Measurements from ENCODE around the gene MAP3K5.

MAP3K5 gene

GRCh38 chr6:136613477-136613876 is 178.8 kb downstream of the MAP3K5 start:
- no peaks in the 10 kb centered on the region for H3K9me3 ChIP-seq (ENCODE audit: control insufficient read depth, insufficient read depth, low read length)

DNA sequence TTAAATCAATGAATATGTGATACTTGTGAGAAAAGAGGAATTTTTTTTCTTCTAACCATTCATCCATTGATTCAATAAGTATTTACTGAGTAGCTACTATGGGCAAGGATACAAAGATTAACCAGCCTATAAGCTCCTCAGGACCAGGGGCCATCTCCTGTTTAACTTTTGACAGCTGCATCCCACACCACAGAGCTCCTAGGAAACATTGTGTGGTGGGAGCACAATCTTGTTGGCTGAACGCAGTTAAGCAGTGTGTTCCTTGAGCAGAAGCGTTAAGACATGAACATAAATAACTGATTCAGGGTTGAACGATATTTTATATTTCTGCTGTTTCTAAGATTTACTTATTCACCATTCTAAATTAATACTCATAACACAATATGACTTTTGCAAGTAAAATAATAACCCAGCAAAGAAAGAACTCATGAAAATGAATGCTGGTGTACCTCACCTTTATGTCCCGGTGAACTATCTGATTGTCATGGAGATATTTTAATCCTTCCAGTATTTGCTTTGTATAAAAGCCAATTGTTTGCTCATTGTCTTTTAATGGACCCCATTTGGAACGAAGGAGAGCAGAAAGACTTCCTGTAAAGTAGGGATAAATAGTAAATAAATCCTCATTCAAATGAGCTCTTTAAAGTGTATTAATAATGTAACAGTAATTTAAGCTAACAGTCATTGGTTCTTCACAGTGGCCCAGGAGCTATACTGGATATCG is 179.4 kb downstream of the MAP3K5 start:
- H3K9me3 ChIP-seq (ENCODE audit: control insufficient read depth, insufficient read depth, low read length) = no peaks in the 10 kb centered on the region
- peaks cover 43% of the 10 kb centered on the region for H3K4me1 ChIP-seq (ENCODE audit: insufficient read depth, low read length)
- no peak overlapping the region for H3K9ac ChIP-seq (ENCODE audit: low read depth, low read length)
- no peaks in the 10 kb centered on the region for H3K36me3 ChIP-seq (ENCODE audit: insufficient read depth, low read length)

More at GRCh38 chr6:136613477-136613876, 178.8 kb downstream of the MAP3K5 start:
- H3K36me3 ChIP-seq (ENCODE audit: insufficient read depth, low read length) = no peaks in the 10 kb centered on the region
- no peak overlapping the region for H3K9ac ChIP-seq (ENCODE audit: low read depth, low read length)
- H3K4me1 ChIP-seq (ENCODE audit: insufficient read depth, low read length) = peaks cover 41% of the 10 kb centered on the region

DNA sequence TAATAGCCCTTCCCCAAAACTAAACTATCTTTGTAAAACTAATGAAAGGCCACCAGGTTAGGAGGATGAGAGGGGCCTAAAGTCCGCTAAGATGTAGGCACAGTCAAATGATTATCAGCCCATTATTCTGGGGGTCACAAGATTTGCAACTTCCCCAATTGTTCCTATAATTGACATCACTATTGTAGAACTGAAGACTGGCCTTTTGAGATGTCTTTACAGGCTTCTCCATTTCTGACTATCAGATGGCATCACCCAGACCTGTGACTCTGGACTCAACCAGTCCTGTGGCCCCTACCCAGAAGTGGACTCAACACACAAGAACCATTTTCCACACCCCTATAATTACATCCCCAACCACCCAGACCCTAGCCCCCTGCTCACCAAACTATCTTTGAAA is 180.5 kb downstream of the MAP3K5 start:
- Histone ChIP-seq H3K36me3 (ENCODE audit: insufficient read depth, low read length) (no peaks in the 10 kb centered on the region), H3K9me3 (ENCODE audit: control insufficient read depth, insufficient read depth, low read length) (no peaks in the 10 kb centered on the region), H3K4me1 (ENCODE audit: insufficient read depth, low read length) (peaks cover 43% of the 10 kb centered on the region), H3K9ac (ENCODE audit: low read depth, low read length) (no peak overlapping the region)

DNA sequence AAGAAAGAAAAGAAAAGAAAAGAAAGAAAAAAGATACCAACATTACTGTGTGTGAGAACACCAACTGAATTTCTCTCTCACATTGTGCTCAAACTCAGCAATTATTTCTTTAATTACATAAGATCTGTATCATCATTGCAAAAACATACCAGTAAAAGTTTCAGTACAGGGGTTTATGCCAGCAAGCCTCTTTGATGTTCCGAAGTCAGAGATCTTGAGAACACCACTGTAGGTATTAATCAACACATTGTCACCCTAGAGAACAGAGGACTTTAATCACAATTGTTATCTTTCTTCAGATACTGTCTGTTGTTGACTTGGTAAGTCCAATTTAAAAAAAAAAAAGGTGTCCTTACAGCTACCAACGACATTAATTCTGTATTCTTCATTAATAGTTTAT is 181.1 kb downstream of the MAP3K5 start:
- H3K4me1 ChIP-seq (ENCODE audit: insufficient read depth, low read length) = peaks cover 43% of the 10 kb centered on the region
- H3K36me3 ChIP-seq (ENCODE audit: insufficient read depth, low read length) = no peaks in the 10 kb centered on the region
- no peak overlapping the region for H3K9ac ChIP-seq (ENCODE audit: low read depth, low read length)
- H3K9me3 ChIP-seq (ENCODE audit: control insufficient read depth, insufficient read depth, low read length) = no peaks in the 10 kb centered on the region

- Histone ChIP-seq H3K4me1 (ENCODE audit: insufficient read depth, low read length) (peaks cover 40% of the 10 kb centered on the region), H3K9ac (ENCODE audit: low read depth, low read length) (no peak overlapping the region), H3K9me3 (ENCODE audit: control insufficient read depth, insufficient read depth, low read length) (no peaks in the 10 kb centered on the region), H3K36me3 (ENCODE audit: insufficient read depth, low read length) (no peaks in the 10 kb centered on the region)
Measured at GRCh38 chr6:136609873-136610706, 182.2 kb downstream of the MAP3K5 start.

GRCh38 chr6:136608991-136609390 is 183.3 kb downstream of the MAP3K5 start:
- Histone ChIP-seq H3K36me3 (ENCODE audit: insufficient read depth, low read length) (no peaks in the 10 kb centered on the region), H3K9ac (ENCODE audit: low read depth, low read length) (no peak overlapping the region), H3K9me3 (ENCODE audit: control insufficient read depth, insufficient read depth, low read length) (no peaks in the 10 kb centered on the region), H3K4me1 (ENCODE audit: insufficient read depth, low read length) (peaks cover 36% of the 10 kb centered on the region)

GRCh38 chr6:136607932-136608772 is 184.1 kb downstream of the MAP3K5 start:
- Histone ChIP-seq H3K36me3 (ENCODE audit: insufficient read depth, low read length) (no peaks in the 10 kb centered on the region), H3K9me3 (ENCODE audit: control insufficient read depth, insufficient read depth, low read length) (no peaks in the 10 kb centered on the region), H3K9ac (ENCODE audit: low read depth, low read length) (no peak overlapping the region), H3K4me1 (ENCODE audit: insufficient read depth, low read length) (peaks cover 28% of the 10 kb centered on the region)

DNA sequence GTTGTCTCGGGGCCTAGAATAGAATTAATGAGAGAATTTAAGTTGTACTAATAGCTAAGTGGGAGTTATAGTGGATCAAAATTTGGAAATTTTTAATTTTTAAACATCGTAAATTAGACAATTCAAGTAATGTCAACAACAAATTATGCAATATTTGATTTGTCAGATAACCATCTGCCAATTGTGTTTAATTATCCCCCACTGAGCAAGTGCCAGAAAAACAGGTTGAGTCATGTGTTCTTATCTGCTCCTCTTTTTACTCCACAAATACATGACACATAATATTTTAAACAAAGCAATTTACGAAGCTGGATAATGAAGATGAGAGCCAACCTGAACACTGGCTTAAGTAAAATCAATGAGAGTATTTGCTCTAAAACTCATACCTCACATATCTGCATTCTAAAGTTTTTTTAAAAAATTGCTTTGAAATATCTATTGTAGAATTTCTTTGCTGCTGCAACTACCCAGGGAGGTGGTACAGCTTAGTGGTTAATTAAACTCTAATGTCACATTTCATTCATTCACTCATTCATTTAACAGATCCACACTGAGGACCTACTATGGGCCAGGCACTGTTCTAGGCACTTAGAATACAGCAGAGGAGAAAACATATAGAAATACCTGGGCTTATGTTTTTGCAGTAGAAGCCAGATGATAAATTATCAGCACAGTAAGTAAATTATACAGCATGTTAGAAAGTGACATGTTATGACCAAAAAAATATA is 184.9 kb downstream of the MAP3K5 start:
- H3K9me3 ChIP-seq (ENCODE audit: control insufficient read depth, insufficient read depth, low read length) = no peaks in the 10 kb centered on the region
- H3K9ac ChIP-seq (ENCODE audit: low read depth, low read length) = no peak overlapping the region
- peaks cover 21% of the 10 kb centered on the region for H3K4me1 ChIP-seq (ENCODE audit: insufficient read depth, low read length)
- no peaks in the 10 kb centered on the region for H3K36me3 ChIP-seq (ENCODE audit: insufficient read depth, low read length)

GRCh38 chr6:136604928-136605510 is 187.3 kb downstream of the MAP3K5 start:
- no peaks in the 10 kb centered on the region for H3K36me3 ChIP-seq (ENCODE audit: insufficient read depth, low read length)
- H3K9me3 ChIP-seq (ENCODE audit: control insufficient read depth, insufficient read depth, low read length) = no peaks in the 10 kb centered on the region
- no peak overlapping the region for H3K9ac ChIP-seq (ENCODE audit: low read depth, low read length)
- peaks cover 16% of the 10 kb centered on the region for H3K4me1 ChIP-seq (ENCODE audit: insufficient read depth, low read length)

DNA sequence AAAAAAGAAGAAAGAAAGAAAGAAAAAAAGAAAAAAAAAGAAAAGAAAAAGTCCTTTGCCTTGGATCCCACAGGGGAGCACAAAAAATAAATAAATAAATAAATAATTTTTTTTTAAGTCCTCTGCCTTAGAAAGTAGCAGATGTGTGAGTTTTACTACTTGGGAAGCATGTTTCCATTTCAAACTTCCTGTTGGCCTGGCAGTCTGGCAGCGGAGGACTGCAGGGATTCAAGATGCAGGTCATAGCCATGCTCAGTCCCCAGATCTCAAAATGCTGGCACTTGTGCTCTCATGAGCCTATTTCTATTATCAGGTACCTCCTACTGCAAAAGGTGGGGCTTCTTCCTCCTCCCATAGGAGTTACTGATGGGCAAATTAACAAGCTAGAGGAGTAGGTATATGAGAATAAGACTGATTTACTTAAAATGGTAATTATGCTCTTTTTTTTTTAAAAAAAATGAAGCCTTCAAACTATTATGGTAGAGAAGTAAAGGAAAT is 187.9 kb downstream of the MAP3K5 start:
- Histone ChIP-seq H3K9ac (ENCODE audit: low read depth, low read length) (no peak overlapping the region), H3K36me3 (ENCODE audit: insufficient read depth, low read length) (no peaks in the 10 kb centered on the region), H3K4me1 (ENCODE audit: insufficient read depth, low read length) (peaks cover 9% of the 10 kb centered on the region), H3K9me3 (ENCODE audit: control insufficient read depth, insufficient read depth, low read length) (no peaks in the 10 kb centered on the region)

DNA sequence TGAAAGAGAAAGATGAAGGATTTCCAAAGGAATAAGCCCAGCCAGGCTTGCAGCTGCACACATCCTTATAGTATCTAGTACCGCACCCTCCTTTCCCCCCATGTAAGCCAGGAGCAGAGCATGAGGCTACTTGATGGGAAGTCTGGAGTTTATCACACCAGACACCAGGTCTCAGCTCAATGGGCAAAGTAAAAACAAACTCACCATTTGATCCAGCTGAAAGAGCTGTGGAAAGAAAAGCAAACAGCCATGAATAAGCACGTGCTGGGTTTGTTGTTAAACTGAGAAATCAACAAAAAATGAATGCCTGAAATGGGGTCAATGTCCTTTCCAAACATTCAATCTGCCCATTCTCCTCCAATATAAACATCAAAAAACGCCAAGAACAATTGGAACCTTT is 191.5 kb downstream of the MAP3K5 start:
- no peaks in the 10 kb centered on the region for H3K9me3 ChIP-seq (ENCODE audit: control insufficient read depth, insufficient read depth, low read length)
- no peaks in the 10 kb centered on the region for H3K36me3 ChIP-seq (ENCODE audit: insufficient read depth, low read length)
- H3K4me1 ChIP-seq (ENCODE audit: insufficient read depth, low read length) = no peaks in the 10 kb centered on the region
- H3K9ac ChIP-seq (ENCODE audit: low read depth, low read length) = no peak overlapping the region

DNA sequence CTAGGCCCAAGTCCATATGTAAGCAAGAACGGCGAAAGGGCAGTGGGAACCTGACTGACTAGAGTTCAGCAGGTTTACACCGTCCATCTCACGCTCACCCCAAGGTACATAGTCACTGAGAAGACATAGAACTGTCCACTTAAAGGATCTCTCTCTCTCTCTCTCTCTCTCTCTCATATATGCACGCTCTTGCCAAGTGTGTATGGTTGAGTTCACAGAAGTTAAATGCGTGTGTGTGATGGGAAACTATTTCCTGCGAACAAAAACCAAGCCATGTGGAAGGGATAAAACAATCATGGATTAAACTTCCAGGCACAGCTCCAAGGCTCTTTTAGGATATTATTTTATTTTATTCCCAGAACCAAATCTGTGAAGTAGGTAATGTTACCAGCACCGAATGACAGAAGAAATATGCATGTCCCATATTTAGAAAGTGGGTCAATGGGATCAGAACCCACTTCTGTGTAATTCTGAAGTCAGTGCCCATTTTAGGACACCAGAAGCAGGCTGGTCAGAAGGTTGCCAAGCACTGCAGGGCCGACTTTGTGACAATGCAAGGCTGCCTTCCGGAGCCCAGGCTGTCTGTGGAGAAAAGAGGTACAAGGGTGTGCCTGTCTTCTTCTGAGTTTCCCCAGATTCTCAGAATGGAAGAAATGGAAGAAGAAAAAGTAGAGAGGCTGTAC is 192.8 kb downstream of the MAP3K5 start:
- no peaks in the 10 kb centered on the region for H3K9me3 ChIP-seq (ENCODE audit: control insufficient read depth, insufficient read depth, low read length)
- no peaks in the 10 kb centered on the region for H3K36me3 ChIP-seq (ENCODE audit: insufficient read depth, low read length)

GRCh38 chr6:136598048-136598447 is 194.2 kb downstream of the MAP3K5 start:
- Histone ChIP-seq H3K9ac (ENCODE audit: low read depth, low read length) (no peak overlapping the region), H3K4me1 (ENCODE audit: insufficient read depth, low read length) (peaks cover 16% of the 10 kb centered on the region), H3K9me3 (ENCODE audit: control insufficient read depth, insufficient read depth, low read length) (no peaks in the 10 kb centered on the region), H3K36me3 (ENCODE audit: insufficient read depth, low read length) (no peaks in the 10 kb centered on the region)

More for the DNA sequence above, 192.8 kb downstream of the MAP3K5 start:
- peaks cover 4% of the 10 kb centered on the region for H3K4me1 ChIP-seq (ENCODE audit: insufficient read depth, low read length)
- no peak overlapping the region for H3K9ac ChIP-seq (ENCODE audit: low read depth, low read length)
